Activated CD4-positive, CD25-positive, alpha-beta regulatory T cell treated with anti-CD3 and anti-CD28 coated beads, Interleukin-2, amount 50 U/mL, for 24 hours (primary cell): ENCODE measurements around the gene RAVER2.
A peak's percentile ranks its signal among the peaks of the same experiment; 100 is the strongest.

Experiments
- ATAC-seq, 2 donors: fragments of 150-1000 bp; cut with Tn5 transposase; one replicate each; pipeline ENCODE4 v1.10.0; 2021; ENCODE audit warnings: mild to moderate bottlenecking in 1 of 2, moderate library complexity in 1 of 2

Gene RAVER2

GRCh38 chr1:64880449-64880848 lies 135.6 kb downstream of the RAVER2 start:
- no peak for ATAC-seq

GRCh38 chr1:64881281-64881680 lies 136.4 kb downstream of the RAVER2 start:
- peak; percentile 77 to 78 for ATAC-seq
